SK-N-SH treated with all-trans-retinoic acid at 6 μM for 48 hours (cell line): ENCODE measurements around the gene ADARB2.

ENCODE experiments used
- ATAC-seq: fragments of 200-7000 bp; cut with Tn5 transposase; 3 replicates; pipeline ENCODE4 v1.9.1; 2020; ENCODE audit warnings: mild to moderate bottlenecking, moderate library complexity
- BACH2 ChIP-seq: fragments of 250-450 bp; sonication (Bioruptor Pico); IDR thresholded peaks from 2 replicates; pipeline ENCODE4 v1.9.0; 2021; ENCODE audit warnings: mild to moderate bottlenecking, borderline replicate concordance
- CSDC2 ChIP-seq: fragments of 250-450 bp; sonication (Bioruptor Pico); IDR thresholded peaks from 2 replicates; pipeline ENCODE4 v1.5.0; 2020; ENCODE audit warnings: mild to moderate bottlenecking, moderate library complexity
- ESRRG ChIP-seq: fragments of 250-450 bp; sonication (Bioruptor Pico); IDR thresholded peaks from 2 replicates; pipeline ENCODE4 v1.6.1; 2021; ENCODE audit warnings: mild to moderate bottlenecking
- ISL1 ChIP-seq: fragments of 250-450 bp; sonication (Bioruptor Pico); IDR thresholded peaks from 2 replicates; pipeline ENCODE4 v2.1.2; 2022; ENCODE audit warnings: mild to moderate bottlenecking, moderate library complexity
- OSR1 ChIP-seq: fragments of 250-450 bp; sonication (Bioruptor Pico); IDR thresholded peaks from 2 replicates; pipeline ENCODE4 v1.8.0; 2022; ENCODE audit warnings: moderate library complexity, mild to moderate bottlenecking, inconsistent platforms
- RARB ChIP-seq: fragments of 250-450 bp; sonication (Bioruptor Pico); IDR thresholded peaks from 2 replicates; pipeline ENCODE4 v1.8.0; 2021; ENCODE audit warnings: mild to moderate bottlenecking, moderate library complexity
- SNAI2 ChIP-seq: fragments of 250-450 bp; sonication (Bioruptor Pico); IDR thresholded peaks from 2 replicates; pipeline ENCODE4 v1.5.0; 2020; ENCODE audit warnings: mild to moderate bottlenecking, moderate library complexity
- ZC3H10 ChIP-seq: fragments of 250-450 bp; sonication (Bioruptor Pico); IDR thresholded peaks from 2 replicates; pipeline ENCODE4 v1.5.1; 2021; ENCODE audit warnings: mild to moderate bottlenecking, moderate library complexity
- ZFP3 ChIP-seq: fragments of 250-450 bp; sonication (Bioruptor Pico); IDR thresholded peaks from 2 replicates; pipeline ENCODE4 v1.5.0; 2020; ENCODE audit warnings: mild to moderate bottlenecking, moderate library complexity
- ZFP30 ChIP-seq: fragments of 450-650 bp; formaldehyde crosslinking; IDR thresholded peaks from 2 replicates; pipeline ENCODE4 v1.5.0; 2022; ENCODE audit warnings: mild to moderate bottlenecking, moderate library complexity
- ZNF8 ChIP-seq: fragments of 450-650 bp; formaldehyde crosslinking; IDR thresholded peaks from 2 replicates; pipeline ENCODE4 v1.5.0; 2020; ENCODE audit warnings: mild to moderate bottlenecking, moderate library complexity
- TF ChIP-seq, protein P1 (sequence below): fragments of 250-450 bp; sonication (Bioruptor Pico); IDR thresholded peaks from 2 replicates; pipeline ENCODE4 v1.8.0; 2021; ENCODE audit warnings: low read depth, mild to moderate bottlenecking, moderate library complexity, borderline replicate concordance
- TF ChIP-seq, protein P2 (sequence below): fragments of 250-450 bp; sonication (Bioruptor Pico); IDR thresholded peaks from 2 replicates; pipeline ENCODE4 v1.8.0; 2020; ENCODE audit warnings: mild to moderate bottlenecking, moderate library complexity, borderline replicate concordance
- TF ChIP-seq, protein P3 (sequence below): fragments of 250-450 bp; sonication (Bioruptor Pico); IDR thresholded peaks from 2 replicates; pipeline ENCODE4 v1.5.1; 2021; ENCODE audit warnings: mild to moderate bottlenecking, moderate library complexity
- TF ChIP-seq, protein P4 (sequence below): fragments of 250-450 bp; sonication (Bioruptor Pico); IDR thresholded peaks from 2 replicates; pipeline ENCODE4 v1.5.1; 2020; ENCODE audit warnings: low read depth, mild to moderate bottlenecking, moderate library complexity
- TF ChIP-seq, protein P5 (sequence below): fragments of 250-450 bp; sonication (Bioruptor Pico); IDR thresholded peaks from 2 replicates; pipeline ENCODE4 v1.5.0; 2020; ENCODE audit warnings: mild to moderate bottlenecking, moderate library complexity

The ADARB2 gene

DNA sequence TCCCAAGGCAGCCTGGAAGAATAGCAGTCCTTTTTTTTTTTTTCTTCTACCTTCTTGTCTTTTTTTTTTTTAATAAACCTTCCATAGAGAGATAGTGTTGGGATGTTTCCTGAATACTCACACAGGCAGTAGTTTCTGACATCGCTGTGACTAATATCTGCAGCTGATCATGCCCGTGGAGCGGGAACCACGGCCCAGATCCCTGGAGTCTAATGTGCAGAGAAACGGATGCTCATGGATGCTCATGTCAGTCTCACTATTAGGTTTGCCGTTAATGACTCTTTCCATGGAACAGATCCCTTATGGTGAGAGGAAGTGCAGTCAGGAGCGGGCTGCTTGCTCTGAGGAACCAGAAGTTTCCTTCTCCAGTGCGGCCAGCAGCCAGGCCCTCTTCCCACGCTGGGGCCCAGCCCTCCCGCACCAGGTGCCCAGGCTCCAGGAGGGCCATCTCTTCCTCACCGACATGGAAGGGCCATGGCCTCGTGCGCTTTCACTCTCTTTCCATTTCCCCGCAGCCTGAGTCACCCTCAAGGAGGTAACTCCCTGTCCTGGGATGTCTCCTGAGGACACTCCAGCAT is 548.7 kb downstream of the ADARB2 start (continued):
- TF ChIP-seq, protein P1, sequence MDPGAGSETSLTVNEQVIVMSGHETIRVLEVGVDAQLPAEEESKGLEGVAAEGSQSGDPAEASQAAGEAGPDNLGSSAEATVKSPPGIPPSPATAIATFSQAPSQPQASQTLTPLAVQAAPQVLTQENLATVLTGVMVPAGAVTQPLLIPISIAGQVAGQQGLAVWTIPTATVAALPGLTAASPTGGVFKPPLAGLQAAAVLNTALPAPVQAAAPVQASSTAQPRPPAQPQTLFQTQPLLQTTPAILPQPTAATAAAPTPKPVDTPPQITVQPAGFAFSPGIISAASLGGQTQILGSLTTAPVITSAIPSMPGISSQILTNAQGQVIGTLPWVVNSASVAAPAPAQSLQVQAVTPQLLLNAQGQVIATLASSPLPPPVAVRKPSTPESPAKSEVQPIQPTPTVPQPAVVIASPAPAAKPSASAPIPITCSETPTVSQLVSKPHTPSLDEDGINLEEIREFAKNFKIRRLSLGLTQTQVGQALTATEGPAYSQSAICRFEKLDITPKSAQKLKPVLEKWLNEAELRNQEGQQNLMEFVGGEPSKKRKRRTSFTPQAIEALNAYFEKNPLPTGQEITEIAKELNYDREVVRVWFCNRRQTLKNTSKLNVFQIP (CRISPR knock-in tag), result no peak
- TF ChIP-seq, protein P2, sequence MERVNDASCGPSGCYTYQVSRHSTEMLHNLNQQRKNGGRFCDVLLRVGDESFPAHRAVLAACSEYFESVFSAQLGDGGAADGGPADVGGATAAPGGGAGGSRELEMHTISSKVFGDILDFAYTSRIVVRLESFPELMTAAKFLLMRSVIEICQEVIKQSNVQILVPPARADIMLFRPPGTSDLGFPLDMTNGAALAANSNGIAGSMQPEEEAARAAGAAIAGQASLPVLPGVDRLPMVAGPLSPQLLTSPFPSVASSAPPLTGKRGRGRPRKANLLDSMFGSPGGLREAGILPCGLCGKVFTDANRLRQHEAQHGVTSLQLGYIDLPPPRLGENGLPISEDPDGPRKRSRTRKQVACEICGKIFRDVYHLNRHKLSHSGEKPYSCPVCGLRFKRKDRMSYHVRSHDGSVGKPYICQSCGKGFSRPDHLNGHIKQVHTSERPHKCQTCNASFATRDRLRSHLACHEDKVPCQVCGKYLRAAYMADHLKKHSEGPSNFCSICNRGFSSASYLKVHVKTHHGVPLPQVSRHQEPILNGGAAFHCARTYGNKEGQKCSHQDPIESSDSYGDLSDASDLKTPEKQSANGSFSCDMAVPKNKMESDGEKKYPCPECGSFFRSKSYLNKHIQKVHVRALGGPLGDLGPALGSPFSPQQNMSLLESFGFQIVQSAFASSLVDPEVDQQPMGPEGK, result no peak
- no peak for TF ChIP-seq ZFP3 (CRISPR knock-in tag)
- TF ChIP-seq BACH2, result no peak
- TF ChIP-seq, protein P3, sequence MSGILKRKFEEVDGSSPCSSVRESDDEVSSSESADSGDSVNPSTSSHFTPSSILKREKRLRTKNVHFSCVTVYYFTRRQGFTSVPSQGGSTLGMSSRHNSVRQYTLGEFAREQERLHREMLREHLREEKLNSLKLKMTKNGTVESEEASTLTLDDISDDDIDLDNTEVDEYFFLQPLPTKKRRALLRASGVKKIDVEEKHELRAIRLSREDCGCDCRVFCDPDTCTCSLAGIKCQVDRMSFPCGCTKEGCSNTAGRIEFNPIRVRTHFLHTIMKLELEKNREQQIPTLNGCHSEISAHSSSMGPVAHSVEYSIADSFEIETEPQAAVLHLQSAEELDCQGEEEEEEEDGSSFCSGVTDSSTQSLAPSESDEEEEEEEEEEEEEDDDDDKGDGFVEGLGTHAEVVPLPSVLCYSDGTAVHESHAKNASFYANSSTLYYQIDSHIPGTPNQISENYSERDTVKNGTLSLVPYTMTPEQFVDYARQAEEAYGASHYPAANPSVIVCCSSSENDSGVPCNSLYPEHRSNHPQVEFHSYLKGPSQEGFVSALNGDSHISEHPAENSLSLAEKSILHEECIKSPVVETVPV (CRISPR knock-in tag), result no peak

DNA sequence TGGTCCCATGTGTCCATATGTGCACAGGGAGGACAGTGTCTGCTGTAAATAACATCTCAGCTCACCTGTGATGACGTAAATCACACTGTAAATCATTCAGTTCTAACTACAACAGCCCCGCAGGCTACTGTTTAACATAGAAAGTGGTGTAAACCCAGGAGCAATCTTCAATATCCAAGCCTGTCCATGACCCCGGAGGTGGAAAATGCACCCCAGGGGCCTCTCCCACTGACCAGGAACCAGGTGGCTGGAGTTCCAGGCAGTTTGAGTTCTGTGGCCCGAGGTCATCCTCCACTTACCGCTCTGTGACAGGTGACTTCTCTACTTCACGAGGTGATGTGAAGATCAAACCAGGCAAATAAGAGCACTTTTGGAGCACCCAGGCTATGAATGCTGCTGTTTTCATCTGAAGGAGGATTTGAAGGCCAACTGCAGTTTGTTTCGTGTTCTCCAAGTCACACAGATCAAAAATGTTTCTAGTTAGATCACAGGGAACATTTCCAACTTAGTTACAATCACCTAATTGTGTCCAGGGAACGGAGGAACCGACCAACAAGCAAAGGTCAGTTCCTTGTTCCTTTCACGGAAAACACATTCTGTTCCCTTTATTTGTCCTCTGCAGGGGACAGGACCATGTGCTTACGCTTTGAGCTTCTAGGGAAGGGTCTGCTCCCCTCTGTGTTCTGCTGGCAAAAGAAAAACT is 549.3 kb downstream of the ADARB2 start:
- no peak for ATAC-seq
- no peak for TF ChIP-seq RARB (CRISPR knock-in tag)
- no peak for TF ChIP-seq CSDC2
- no peak for TF ChIP-seq SNAI2
- TF ChIP-seq ISL1 (CRISPR knock-in tag), result no peak
- no peak for TF ChIP-seq ZC3H10
- TF ChIP-seq OSR1, result no peak
- no peak for TF ChIP-seq ESRRG (CRISPR knock-in tag)
- TF ChIP-seq, protein P3 (CRISPR knock-in tag), result no peak
- TF ChIP-seq, protein P1 (CRISPR knock-in tag), result no peak
- TF ChIP-seq, protein P4, sequence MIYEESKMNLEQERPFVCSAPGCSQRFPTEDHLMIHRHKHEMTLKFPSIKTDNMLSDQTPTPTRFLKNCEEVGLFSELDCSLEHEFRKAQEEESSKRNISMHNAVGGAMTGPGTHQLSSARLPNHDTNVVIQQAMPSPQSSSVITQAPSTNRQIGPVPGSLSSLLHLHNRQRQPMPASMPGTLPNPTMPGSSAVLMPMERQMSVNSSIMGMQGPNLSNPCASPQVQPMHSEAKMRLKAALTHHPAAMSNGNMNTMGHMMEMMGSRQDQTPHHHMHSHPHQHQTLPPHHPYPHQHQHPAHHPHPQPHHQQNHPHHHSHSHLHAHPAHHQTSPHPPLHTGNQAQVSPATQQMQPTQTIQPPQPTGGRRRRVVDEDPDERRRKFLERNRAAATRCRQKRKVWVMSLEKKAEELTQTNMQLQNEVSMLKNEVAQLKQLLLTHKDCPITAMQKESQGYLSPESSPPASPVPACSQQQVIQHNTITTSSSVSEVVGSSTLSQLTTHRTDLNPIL (CRISPR knock-in tag), result no peak
- no peak for TF ChIP-seq ZNF8 (CRISPR knock-in tag)
- TF ChIP-seq ZFP3 (CRISPR knock-in tag), result no peak
- TF ChIP-seq, protein P2, result no peak
- no peak for TF ChIP-seq ZFP30 (CRISPR knock-in tag)
- TF ChIP-seq, protein P5, sequence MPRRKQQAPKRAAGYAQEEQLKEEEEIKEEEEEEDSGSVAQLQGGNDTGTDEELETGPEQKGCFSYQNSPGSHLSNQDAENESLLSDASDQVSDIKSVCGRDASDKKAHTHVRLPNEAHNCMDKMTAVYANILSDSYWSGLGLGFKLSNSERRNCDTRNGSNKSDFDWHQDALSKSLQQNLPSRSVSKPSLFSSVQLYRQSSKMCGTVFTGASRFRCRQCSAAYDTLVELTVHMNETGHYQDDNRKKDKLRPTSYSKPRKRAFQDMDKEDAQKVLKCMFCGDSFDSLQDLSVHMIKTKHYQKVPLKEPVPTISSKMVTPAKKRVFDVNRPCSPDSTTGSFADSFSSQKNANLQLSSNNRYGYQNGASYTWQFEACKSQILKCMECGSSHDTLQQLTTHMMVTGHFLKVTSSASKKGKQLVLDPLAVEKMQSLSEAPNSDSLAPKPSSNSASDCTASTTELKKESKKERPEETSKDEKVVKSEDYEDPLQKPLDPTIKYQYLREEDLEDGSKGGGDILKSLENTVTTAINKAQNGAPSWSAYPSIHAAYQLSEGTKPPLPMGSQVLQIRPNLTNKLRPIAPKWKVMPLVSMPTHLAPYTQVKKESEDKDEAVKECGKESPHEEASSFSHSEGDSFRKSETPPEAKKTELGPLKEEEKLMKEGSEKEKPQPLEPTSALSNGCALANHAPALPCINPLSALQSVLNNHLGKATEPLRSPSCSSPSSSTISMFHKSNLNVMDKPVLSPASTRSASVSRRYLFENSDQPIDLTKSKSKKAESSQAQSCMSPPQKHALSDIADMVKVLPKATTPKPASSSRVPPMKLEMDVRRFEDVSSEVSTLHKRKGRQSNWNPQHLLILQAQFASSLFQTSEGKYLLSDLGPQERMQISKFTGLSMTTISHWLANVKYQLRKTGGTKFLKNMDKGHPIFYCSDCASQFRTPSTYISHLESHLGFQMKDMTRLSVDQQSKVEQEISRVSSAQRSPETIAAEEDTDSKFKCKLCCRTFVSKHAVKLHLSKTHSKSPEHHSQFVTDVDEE, result no peak
